ENCODE data around the gene DNTT. TPM values are rescaled to one million over a fixed set of nuclear protein-coding genes. Genes with fewer than 3 reads are reported as not detected.

Gene DNTT
- total and polyA plus RNA-seq, 2 of the 13 experiments (the other 11 are each of a cell fraction or from before 2014, with no cell fraction given), result not detected

DNA sequence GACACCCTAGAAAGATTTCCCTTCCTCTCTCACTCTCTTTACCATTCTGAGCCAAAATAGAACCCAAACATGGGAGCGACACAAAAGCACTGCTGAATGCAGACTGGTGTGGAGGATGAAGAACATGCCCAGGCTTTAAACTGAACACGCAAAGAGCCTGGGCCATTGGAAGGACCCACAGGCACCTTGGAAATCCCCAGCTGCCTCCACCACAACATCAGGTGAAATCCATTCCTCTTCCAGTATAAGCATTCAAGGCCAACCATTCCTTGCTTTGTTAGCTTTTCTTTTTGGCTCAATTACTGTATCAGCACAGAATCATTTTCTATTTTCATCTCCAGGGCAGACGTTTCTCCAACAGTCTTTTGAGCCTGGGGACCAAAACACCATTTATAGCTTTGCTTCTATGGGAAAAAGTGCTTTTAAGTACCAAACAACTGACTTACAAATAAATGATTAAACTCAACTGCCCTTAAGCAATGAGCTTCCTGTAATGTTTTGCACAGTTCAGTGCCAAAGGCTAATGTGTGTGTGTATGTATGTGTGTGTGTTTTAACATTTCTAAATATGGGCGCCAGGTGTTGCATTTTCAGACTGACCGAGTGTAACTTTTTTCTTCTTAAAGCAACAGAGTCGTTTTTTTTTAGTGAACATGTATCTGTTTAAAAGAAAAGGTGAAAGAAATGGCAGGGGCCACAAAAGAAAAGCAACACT is 16.7 kb upstream of the DNTT start (continued):
- TF ChIP-seq JUN (CRISPR knock-in tag; IDR thresholded peaks at IDR 0.05) (no peak), YEATS4 (CRISPR knock-in tag; IDR thresholded peaks at IDR 0.05; ENCODE audit: borderline replicate concordance) (0 out of 2 replicates have a peak, but pooled peaks have one; percentile 30), MTF1 (CRISPR knock-in tag; IDR thresholded peaks at IDR 0.05) (no peak), TCF7L2 (IDR thresholded peaks at IDR 0.05; ENCODE audit: low read depth, low read length) (no peak), MED8 (CRISPR knock-in tag; IDR thresholded peaks at IDR 0.05; ENCODE audit: insufficient replicate concordance) (no peak), FOXK2 (IDR thresholded peaks at IDR 0.05) (no peak)
- TF ChIP-seq, protein P1, sequence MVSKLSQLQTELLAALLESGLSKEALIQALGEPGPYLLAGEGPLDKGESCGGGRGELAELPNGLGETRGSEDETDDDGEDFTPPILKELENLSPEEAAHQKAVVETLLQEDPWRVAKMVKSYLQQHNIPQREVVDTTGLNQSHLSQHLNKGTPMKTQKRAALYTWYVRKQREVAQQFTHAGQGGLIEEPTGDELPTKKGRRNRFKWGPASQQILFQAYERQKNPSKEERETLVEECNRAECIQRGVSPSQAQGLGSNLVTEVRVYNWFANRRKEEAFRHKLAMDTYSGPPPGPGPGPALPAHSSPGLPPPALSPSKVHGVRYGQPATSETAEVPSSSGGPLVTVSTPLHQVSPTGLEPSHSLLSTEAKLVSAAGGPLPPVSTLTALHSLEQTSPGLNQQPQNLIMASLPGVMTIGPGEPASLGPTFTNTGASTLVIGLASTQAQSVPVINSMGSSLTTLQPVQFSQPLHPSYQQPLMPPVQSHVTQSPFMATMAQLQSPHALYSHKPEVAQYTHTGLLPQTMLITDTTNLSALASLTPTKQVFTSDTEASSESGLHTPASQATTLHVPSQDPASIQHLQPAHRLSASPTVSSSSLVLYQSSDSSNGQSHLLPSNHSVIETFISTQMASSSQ (IDR thresholded peaks at IDR 0.05; ENCODE audit: low read depth), result peak; percentile 61; the same call in 1 of the 2 replicates
- TF ChIP-seq, protein P1 (CRISPR knock-in tag; IDR thresholded peaks at IDR 0.05; ENCODE audit: borderline replicate concordance), result no peak
- TF ChIP-seq, protein P2, sequence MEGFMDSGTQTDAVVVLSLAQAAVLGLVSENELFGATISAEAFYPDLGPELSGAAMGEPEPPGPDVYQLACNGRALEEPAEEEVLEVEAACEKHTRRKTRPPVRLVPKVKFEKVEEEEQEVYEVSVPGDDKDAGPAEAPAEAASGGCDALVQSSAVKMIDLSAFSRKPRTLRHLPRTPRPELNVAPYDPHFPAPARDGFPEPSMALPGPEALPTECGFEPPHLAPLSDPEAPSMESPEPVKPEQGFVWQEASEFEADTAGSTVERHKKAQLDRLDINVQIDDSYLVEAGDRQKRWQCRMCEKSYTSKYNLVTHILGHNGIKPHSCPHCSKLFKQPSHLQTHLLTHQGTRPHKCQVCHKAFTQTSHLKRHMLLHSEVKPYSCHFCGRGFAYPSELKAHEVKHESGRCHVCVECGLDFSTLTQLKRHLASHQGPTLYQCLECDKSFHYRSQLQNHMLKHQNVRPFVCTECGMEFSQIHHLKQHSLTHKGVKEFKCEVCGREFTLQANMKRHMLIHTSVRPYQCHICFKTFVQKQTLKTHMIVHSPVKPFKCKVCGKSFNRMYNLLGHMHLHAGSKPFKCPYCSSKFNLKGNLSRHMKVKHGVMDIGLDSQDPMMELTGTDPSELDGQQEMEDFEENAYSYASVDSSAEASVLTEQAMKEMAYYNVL (CRISPR knock-in tag; IDR thresholded peaks at IDR 0.05; ENCODE audit: borderline replicate concordance), result no peak
- TF ChIP-seq, protein P3, sequence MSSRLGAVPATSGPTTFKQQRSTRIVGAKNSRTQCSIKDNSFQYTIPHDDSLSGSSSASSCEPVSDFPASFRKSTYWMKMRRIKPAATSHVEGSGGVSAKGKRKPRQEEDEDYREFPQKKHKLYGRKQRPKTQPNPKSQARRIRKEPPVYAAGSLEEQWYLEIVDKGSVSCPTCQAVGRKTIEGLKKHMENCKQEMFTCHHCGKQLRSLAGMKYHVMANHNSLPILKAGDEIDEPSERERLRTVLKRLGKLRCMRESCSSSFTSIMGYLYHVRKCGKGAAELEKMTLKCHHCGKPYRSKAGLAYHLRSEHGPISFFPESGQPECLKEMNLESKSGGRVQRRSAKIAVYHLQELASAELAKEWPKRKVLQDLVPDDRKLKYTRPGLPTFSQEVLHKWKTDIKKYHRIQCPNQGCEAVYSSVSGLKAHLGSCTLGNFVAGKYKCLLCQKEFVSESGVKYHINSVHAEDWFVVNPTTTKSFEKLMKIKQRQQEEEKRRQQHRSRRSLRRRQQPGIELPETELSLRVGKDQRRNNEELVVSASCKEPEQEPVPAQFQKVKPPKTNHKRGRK (CRISPR knock-in tag; IDR thresholded peaks at IDR 0.05), result no peak
